T1000 (cell line): ENCODE data around the gene C6orf132.

ENCODE experiments used
- DNase-seq: peaks from one replicate; lab custom pipeline; 2025; ENCODE audit warnings: mixed read lengths; lab: John Stamatoyannopoulos, UW

C6orf132 gene

GRCh38 chr6:42136508-42137193 lies 5.8 kb downstream of the C6orf132 start:
- DNase-seq = peak; percentile 49

- DNase-seq = no peak
Observed at GRCh38 chr6:42135722-42136121, 6.7 kb downstream of the C6orf132 start.

- DNase-seq = no peak
Observed at GRCh38 chr6:42135161-42135560, 7.3 kb downstream of the C6orf132 start.

GRCh38 chr6:42133926-42134325 lies 8.5 kb downstream of the C6orf132 start:
- DNase-seq = no peak

GRCh38 chr6:42131531-42131930 lies 10.9 kb downstream of the C6orf132 start:
- no peak for DNase-seq

- no peak for DNase-seq
Observed at GRCh38 chr6:42129360-42129676, 13.1 kb downstream of the C6orf132 start.

GRCh38 chr6:42128460-42129359 lies 13.7 kb downstream of the C6orf132 start:
- DNase-seq = no peak

- DNase-seq = no peak
Observed at GRCh38 chr6:42125663-42126062, 16.8 kb downstream of the C6orf132 start.

GRCh38 chr6:42125231-42125630 lies 17.2 kb downstream of the C6orf132 start:
- DNase-seq = no peak

- no peak for DNase-seq
Observed at GRCh38 chr6:42124223-42124836, 18.1 kb downstream of the C6orf132 start.

GRCh38 chr6:42123379-42124103 lies 18.9 kb downstream of the C6orf132 start:
- DNase-seq = no peak

GRCh38 chr6:42120895-42121865 lies 21.2 kb downstream of the C6orf132 start:
- DNase-seq = no peak

- DNase-seq = no peak
Observed at GRCh38 chr6:42118162-42119001, 24.0 kb downstream of the C6orf132 start.

- DNase-seq = no peak
Observed at GRCh38 chr6:42117843-42118161, 24.6 kb downstream of the C6orf132 start.

- no peak for DNase-seq
Observed at GRCh38 chr6:42113936-42114636, 28.3 kb downstream of the C6orf132 start.

GRCh38 chr6:42112351-42112750 lies 30.1 kb downstream of the C6orf132 start:
- DNase-seq = no peak

GRCh38 chr6:42110683-42111082 lies 31.7 kb downstream of the C6orf132 start:
- no peak for DNase-seq

- no peak for DNase-seq
Observed at GRCh38 chr6:42108071-42108470, 34.3 kb downstream of the C6orf132 start.

GRCh38 chr6:42106112-42107023 lies 36.1 kb downstream of the C6orf132 start:
- no peak for DNase-seq
